OCI-LY7 (cell line): ENCODE measurements around the gene RAPGEF5. TPM values are rescaled to one million over a fixed set of nuclear protein-coding genes. Genes with fewer than 3 reads are reported as not detected.
A peak's percentile ranks its signal among the peaks of the same experiment; 100 is the strongest.

Experiments used
- BruUV-seq: library from RNA; stranded (reverse); fragments of 400-500 nt; replicated peaks from 2 replicates; lab custom pipeline; 2021; lab: Mats Ljungman, UMichigan
- CTCF ChIA-PET: fragments of 300-600 bp; sonication (Branson Sonifier 250); formaldehyde crosslinking; loops from one replicate; lab custom pipeline; 2022; ENCODE audit warnings: antibody characterized with exemption; ENCODE audit not compliant: unreplicated experiment; lab: Charles Lee
- POLR2A ChIA-PET: fragments of 300-600 bp; sonication (Branson Sonifier 250); formaldehyde crosslinking; loops from one replicate; lab custom pipeline; 2022; ENCODE audit warnings: antibody characterized with exemption; lab: Charles Lee
- DNase-seq: peaks from one replicate; pipeline ENCODE4 v3.0.0-alpha.2; 2015; ENCODE audit warnings: low spot score
- H2AFZ ChIP-seq: fragments of 200-600 bp; sonication (generic), shearing (Covaris generic); 2 replicates; pipeline ENCODE4 v1.6.1; 2014; ENCODE audit warnings: mild to moderate bottlenecking, antibody characterized with exemption, low read length, moderate library complexity
- H3K27ac ChIP-seq: fragments of 200-600 bp; sonication (generic); 2 replicates; pipeline ENCODE4 v1.5.1; 2014; ENCODE audit warnings: mixed run types, low read depth, mild to moderate bottlenecking, moderate library complexity, low read length, inconsistent platforms; ENCODE audit not compliant: poor library complexity, severe bottlenecking
- H3K36me3 ChIP-seq: fragments of 200-600 bp; sonication (generic); 2 replicates; pipeline ENCODE4 v1.6.1; 2014; ENCODE audit warnings: mild to moderate bottlenecking, antibody characterized with exemption, low read length, moderate library complexity, mixed read lengths; ENCODE audit not compliant: insufficient read depth
- H3K4me1 ChIP-seq: fragments of 200-600 bp; sonication (generic); 2 replicates; pipeline ENCODE4 v1.5.1; 2014; ENCODE audit warnings: mild to moderate bottlenecking, low read length; ENCODE audit not compliant: insufficient read depth, poor library complexity, severe bottlenecking
- H3K4me2 ChIP-seq: fragments of 200-600 bp; sonication (generic); 2 replicates; pipeline ENCODE4 v1.6.1; 2014; ENCODE audit warnings: mild to moderate bottlenecking, low read length
- H3K4me3 ChIP-seq: fragments of 200-600 bp; sonication (generic); 2 replicates; pipeline ENCODE4 v1.5.1; 2014; ENCODE audit warnings: mild to moderate bottlenecking, low read depth, low read length; ENCODE audit not compliant: poor library complexity, severe bottlenecking
- H3K79me2 ChIP-seq: fragments of 200-600 bp; sonication (generic); 2 replicates; pipeline ENCODE4 v1.6.1; 2016; ENCODE audit warnings: low read depth, mild to moderate bottlenecking, low read length, moderate library complexity, mixed read lengths; ENCODE audit not compliant: insufficient read depth
- H3K9me2 ChIP-seq: fragments of 200-600 bp; sonication (generic); 2 replicates; pipeline ENCODE4 v1.6.1; 2016; ENCODE audit warnings: mild to moderate bottlenecking, low read length, mixed read lengths; ENCODE audit not compliant: insufficient read depth
- H3K9me3 ChIP-seq: fragments of 200-600 bp; sonication (generic); 2 replicates; pipeline ENCODE4 v1.6.1; 2014; ENCODE audit warnings: mild to moderate bottlenecking, mixed run types, low read length, mixed read lengths
- H4K20me1 ChIP-seq: fragments of 200-600 bp; sonication (generic); 2 replicates; pipeline ENCODE4 v1.6.1; 2014; ENCODE audit warnings: mild to moderate bottlenecking, antibody characterized with exemption, low read length, moderate library complexity, mixed read lengths; ENCODE audit not compliant: insufficient read depth
- EZH2phosphoT487 ChIP-seq: fragments of 200-600 bp; sonication (generic); IDR thresholded peaks from 2 replicates; pipeline ENCODE4 v1.6.1; 2018; ENCODE audit warnings: low read depth, borderline replicate concordance, mild to moderate bottlenecking, mixed run types, antibody characterized with exemption, low read length, moderate library complexity, mixed read lengths
- intact Hi-C: fragments of 100-400 bp; cut with micrococcal nuclease; formaldehyde crosslinking; loops from one replicate; pipeline ENCODE4 v1.10.0; 2022; ENCODE audit not compliant: unreplicated experiment
- total RNA-seq, 2 experiments: library from RNA; depleted of rRNA in 1 of 2; stranded (reverse); fragments of >200 nt in 1 of 2; shearing (Covaris generic) in 1 of 2; gene quantifications; 2 replicates each; pipeline ENCODE4 v1.2.3, GENCODE V29; 2014 to 2022
- TF ChIP-seq, protein P1 (sequence below): fragments of 200-600 bp; sonication (generic); conservative IDR thresholded peaks from 2 replicates; pipeline ENCODE4 v1.5.1; 2014; ENCODE audit warnings: mild to moderate bottlenecking, antibody characterized with exemption, low read length, moderate library complexity, mixed read lengths

Gene RAPGEF5
- total RNA-seq, 2 experiments from 2014 or later: 114 to 115 TPM

GRCh38 chr7:22400936-22401553, 44.1 kb upstream of the RAPGEF5 start:
- CTCF ChIA-PET: interaction anchor here (1.3 kb wide), 1 partner anchor 34 kb away, joined by 3 read pairs; no protein-coding TSS in a partner anchor
- Histone ChIP-seq H3K9me3 (no peaks in the 10 kb centered on the region), H4K20me1 (no peaks in the 10 kb centered on the region), H3K4me3 (no peak overlapping the region), H3K4me2 (0 out of 2 replicates have a peak overlapping the region, but pooled peaks have one; percentile 9), H3K79me2 (no peaks in the 10 kb centered on the region), H3K4me1 (peaks cover 33% of the 10 kb centered on the region), H3K9me2 (no peaks in the 10 kb centered on the region), H3K27ac (no peak overlapping the region), H2AFZ (peak overlapping the region; percentile 90; the same call in 1 of the 2 replicates), H3K36me3 (no peaks in the 10 kb centered on the region; the same call in 1 of the 2 replicates)
- intact Hi-C loops: no loop called here
- BruUV-seq: no TSS peak
- TF ChIP-seq EZH2phosphoT487: no peak
- TF ChIP-seq, protein P1, sequence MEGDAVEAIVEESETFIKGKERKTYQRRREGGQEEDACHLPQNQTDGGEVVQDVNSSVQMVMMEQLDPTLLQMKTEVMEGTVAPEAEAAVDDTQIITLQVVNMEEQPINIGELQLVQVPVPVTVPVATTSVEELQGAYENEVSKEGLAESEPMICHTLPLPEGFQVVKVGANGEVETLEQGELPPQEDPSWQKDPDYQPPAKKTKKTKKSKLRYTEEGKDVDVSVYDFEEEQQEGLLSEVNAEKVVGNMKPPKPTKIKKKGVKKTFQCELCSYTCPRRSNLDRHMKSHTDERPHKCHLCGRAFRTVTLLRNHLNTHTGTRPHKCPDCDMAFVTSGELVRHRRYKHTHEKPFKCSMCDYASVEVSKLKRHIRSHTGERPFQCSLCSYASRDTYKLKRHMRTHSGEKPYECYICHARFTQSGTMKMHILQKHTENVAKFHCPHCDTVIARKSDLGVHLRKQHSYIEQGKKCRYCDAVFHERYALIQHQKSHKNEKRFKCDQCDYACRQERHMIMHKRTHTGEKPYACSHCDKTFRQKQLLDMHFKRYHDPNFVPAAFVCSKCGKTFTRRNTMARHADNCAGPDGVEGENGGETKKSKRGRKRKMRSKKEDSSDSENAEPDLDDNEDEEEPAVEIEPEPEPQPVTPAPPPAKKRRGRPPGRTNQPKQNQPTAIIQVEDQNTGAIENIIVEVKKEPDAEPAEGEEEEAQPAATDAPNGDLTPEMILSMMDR: no peak
- no peak for DNase-seq
- POLR2A ChIA-PET: interaction anchor here (0.6 to 8.6 kb wide), 12 partner anchors 9 to 93 kb away, joined by 3 to 105 read pairs (median 6); partner anchors contain the start of gene RAPGEF5

DNA sequence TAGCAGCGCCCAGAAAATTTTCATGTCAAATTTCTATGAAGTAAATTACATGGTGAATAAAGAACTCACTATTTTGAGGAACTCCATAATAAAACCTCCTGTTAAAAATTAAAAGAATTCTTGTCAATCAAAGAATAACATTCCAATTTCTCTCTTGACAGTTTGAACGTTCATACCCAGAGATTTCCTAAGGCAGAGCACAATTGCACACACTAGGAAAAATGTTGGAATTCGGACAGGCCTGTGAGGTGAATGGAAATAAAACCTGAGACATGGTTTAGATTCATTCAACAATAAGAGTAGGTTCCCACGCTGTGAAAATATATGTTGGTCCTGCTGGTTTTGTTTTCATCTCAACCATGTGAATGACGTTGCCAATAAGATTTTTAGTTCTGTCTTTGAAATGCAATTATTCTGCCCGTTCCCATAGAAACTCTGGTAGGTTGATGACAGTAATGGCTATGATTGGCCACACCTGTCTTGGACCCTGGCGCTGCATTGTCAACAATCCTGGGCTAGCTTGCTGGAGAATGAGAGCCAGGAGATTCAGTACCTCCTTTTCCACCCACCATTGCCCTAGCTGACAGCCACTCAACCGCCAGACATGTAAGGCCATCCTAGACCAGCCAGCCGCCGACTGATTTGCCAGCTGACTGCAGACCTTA, 43.3 kb upstream of the RAPGEF5 start:
- DNase-seq: no peak
- Histone ChIP-seq H3K4me2 (no peak overlapping the region), H2AFZ (peak overlapping the region; percentile 90; the same call in 1 of the 2 replicates), H3K36me3 (no peaks in the 10 kb centered on the region; the same call in 1 of the 2 replicates), H3K9me3 (no peaks in the 10 kb centered on the region), H3K27ac (no peak overlapping the region), H3K79me2 (no peaks in the 10 kb centered on the region), H4K20me1 (no peaks in the 10 kb centered on the region), H3K4me3 (no peak overlapping the region), H3K4me1 (peaks cover 33% of the 10 kb centered on the region), H3K9me2 (no peaks in the 10 kb centered on the region)
- BruUV-seq: no TSS peak
- no peak for TF ChIP-seq EZH2phosphoT487
- TF ChIP-seq, protein P1: no peak
- CTCF ChIA-PET: interaction anchor here (1.3 kb wide), 1 partner anchor 35 kb away, joined by 3 read pairs; no protein-coding TSS in a partner anchor
- intact Hi-C loops: no loop called here
- POLR2A ChIA-PET: interaction anchor here (0.6 to 8.6 kb wide), 10 partner anchors 9 to 93 kb away, joined by 3 to 105 read pairs (median 8); partner anchors contain the start of gene RAPGEF5
